Stimulated activated CD8-positive, alpha-beta memory T cell treated with anti-CD3 and anti-CD28 coated beads, Interleukin-7, amount 100 ng/mL, for 4 hours (primary cell): ENCODE data around the gene SYNRG.

ENCODE experiments used
- DNase-seq, 2 donors: peaks; one replicate each; pipeline ENCODE4 v3.0.0-alpha.2; 2020; ENCODE audit warnings: low read depth in 2 of 2

The SYNRG gene

GRCh38 chr17:37502009-37502936 is 106.9 kb downstream of the SYNRG start:
- DNase-seq = no peak

- no peak for DNase-seq
Measured at GRCh38 chr17:37500378-37500777, 108.8 kb downstream of the SYNRG start.

GRCh38 chr17:37494971-37495370 is 114.2 kb downstream of the SYNRG start:
- no peak for DNase-seq

- DNase-seq = no peak
Measured at GRCh38 chr17:37494401-37494831, 114.8 kb downstream of the SYNRG start.

GRCh38 chr17:37493249-37494027 is 115.8 kb downstream of the SYNRG start:
- no peak for DNase-seq

GRCh38 chr17:37492167-37492566 is 117.1 kb downstream of the SYNRG start:
- no peak for DNase-seq

- DNase-seq = peak in 1 of 2 donors; percentile 6
Measured at GRCh38 chr17:37490638-37491614, 118.3 kb downstream of the SYNRG start.

GRCh38 chr17:37490022-37490587 is 119.1 kb downstream of the SYNRG start:
- DNase-seq = peak; percentile 57 to 75

- peak; percentile 60 to 85 for DNase-seq
Measured at GRCh38 chr17:37489197-37490001, 119.8 kb downstream of the SYNRG start, which contains the start of gene DUSP14. TSS of gene DUSP14 (plus strand) at chr17:37489891. CDS start at chr17:37512273, 22,382 bp downstream.

- peak; percentile 61 to 64 for DNase-seq
Measured at GRCh38 chr17:37488607-37489196, 120.5 kb downstream of the SYNRG start.

- no peak for DNase-seq
Measured at GRCh38 chr17:37488009-37488604, 121.1 kb downstream of the SYNRG start.

- DNase-seq = no peak
Measured at GRCh38 chr17:37485938-37486570, 123.2 kb downstream of the SYNRG start.

GRCh38 chr17:37483311-37484039 is 125.7 kb downstream of the SYNRG start:
- no peak for DNase-seq

- no peak for DNase-seq
Measured at GRCh38 chr17:37481001-37481665, 128.1 kb downstream of the SYNRG start.

GRCh38 chr17:37480427-37480826 is 128.8 kb downstream of the SYNRG start:
- DNase-seq = no peak

- no peak for DNase-seq
Measured at GRCh38 chr17:37479025-37479424, 130.2 kb downstream of the SYNRG start.

GRCh38 chr17:37478187-37478586 is 131.0 kb downstream of the SYNRG start:
- DNase-seq = no peak
